H9 (cell line): ENCODE measurements around the gene PCDHGB5. TPM values are rescaled to one million over a fixed set of nuclear protein-coding genes. Genes with fewer than 3 reads are reported as not detected.

Experiments
- DNase-seq: peaks from one replicate; pipeline ENCODE4 v3.0.0-alpha.2; 2017
- H2AFZ ChIP-seq: one replicate; pipeline ENCODE4 v1.6.1; 2013; ENCODE audit warnings: mild to moderate bottlenecking, low read length, control low read depth, moderate library complexity
- H2AK5ac ChIP-seq: 2 replicates; pipeline ENCODE4 v1.6.1; 2013; ENCODE audit warnings: low read length, control low read depth, mixed read lengths; ENCODE audit not compliant: insufficient read length
- H2BK120ac ChIP-seq: one replicate; pipeline ENCODE4 v1.6.1; 2013; ENCODE audit warnings: low read depth, mild to moderate bottlenecking, low read length, control low read depth, inconsistent platforms; ENCODE audit not compliant: poor library complexity, severe bottlenecking
- H2BK12ac ChIP-seq: 2 replicates; pipeline ENCODE4 v1.6.1; 2013; ENCODE audit warnings: low read length, control low read depth, mixed read lengths, low read depth; ENCODE audit not compliant: insufficient read length
- H2BK15ac ChIP-seq: 2 replicates; pipeline ENCODE4 v1.6.1; 2013; ENCODE audit warnings: low read depth, low read length, control low read depth
- H2BK20ac ChIP-seq: one replicate; pipeline ENCODE4 v1.6.1; 2013; ENCODE audit warnings: low read depth, mild to moderate bottlenecking, low read length, control low read depth, inconsistent platforms; ENCODE audit not compliant: poor library complexity, severe bottlenecking
- H2BK5ac ChIP-seq: 2 replicates; pipeline ENCODE4 v1.6.1; 2013; ENCODE audit warnings: low read length, control low read depth, mixed read lengths; ENCODE audit not compliant: insufficient read length
- H3K14ac ChIP-seq: 2 replicates; pipeline ENCODE4 v1.6.1; 2013; ENCODE audit warnings: low read length, control low read depth; ENCODE audit not compliant: insufficient read depth
- H3K18ac ChIP-seq: 2 replicates; pipeline ENCODE4 v1.6.1; 2013; ENCODE audit warnings: low read depth, mild to moderate bottlenecking, mixed read lengths, low read length, control low read depth; ENCODE audit not compliant: insufficient read length
- H3K23ac ChIP-seq: 2 replicates; pipeline ENCODE4 v1.6.1; 2013; ENCODE audit warnings: low read length, control low read depth, mixed read lengths, low read depth; ENCODE audit not compliant: insufficient read length
- H3K23me2 ChIP-seq: 2 replicates; pipeline ENCODE4 v1.6.1; 2013; ENCODE audit warnings: low read depth, mild to moderate bottlenecking, mixed read lengths, low read length, control low read depth; ENCODE audit not compliant: insufficient read length, poor library complexity, severe bottlenecking
- H3K27ac ChIP-seq: 2 replicates; pipeline ENCODE4 v1.5.1; 2013; ENCODE audit warnings: low read length, control low read depth, mixed read lengths, low read depth; ENCODE audit not compliant: insufficient read length
- H3K27me3 ChIP-seq: 2 replicates; pipeline ENCODE4 v1.6.1; 2013; ENCODE audit warnings: low read length, control low read depth, inconsistent platforms; ENCODE audit not compliant: insufficient read depth
- H3K4ac ChIP-seq: 2 replicates; pipeline ENCODE4 v1.6.1; 2013; ENCODE audit warnings: low read depth, mild to moderate bottlenecking, control low read depth, inconsistent platforms, low read length, moderate library complexity
- H3K4me1 ChIP-seq: 2 replicates; pipeline ENCODE4 v1.6.1; 2013; ENCODE audit warnings: low read length, control low read depth, inconsistent platforms; ENCODE audit not compliant: insufficient read depth
- H3K4me2 ChIP-seq: 2 replicates; pipeline ENCODE4 v1.6.1; 2013; ENCODE audit warnings: low read length, control low read depth, mixed read lengths; ENCODE audit not compliant: insufficient read length, insufficient read depth
- H3K56ac ChIP-seq: 2 replicates; pipeline ENCODE4 v1.6.1; 2013; ENCODE audit warnings: low read depth, mild to moderate bottlenecking, mixed read lengths, low read length, control low read depth; ENCODE audit not compliant: insufficient read length
- H3K79me1 ChIP-seq: 2 replicates; pipeline ENCODE4 v1.6.1; 2013; ENCODE audit warnings: low read depth, mild to moderate bottlenecking, moderate library complexity, low read length, control low read depth, inconsistent platforms; ENCODE audit not compliant: insufficient read depth, poor library complexity, severe bottlenecking
- H3K79me2 ChIP-seq: 2 replicates; pipeline ENCODE4 v1.6.1; 2013; ENCODE audit warnings: low read length, control low read depth, inconsistent platforms; ENCODE audit not compliant: insufficient read depth
- H3K9ac ChIP-seq: 2 replicates; pipeline ENCODE4 v1.6.1; 2013; ENCODE audit warnings: low read length, control low read depth, mixed read lengths; ENCODE audit not compliant: insufficient read length; ENCODE audit errors: extremely low read depth
- H3K9me3 ChIP-seq: one replicate; pipeline ENCODE4 v1.6.1; 2013; ENCODE audit warnings: low read depth, low read length, inconsistent platforms; ENCODE audit not compliant: control insufficient read depth
- H3T11ph ChIP-seq: one replicate; pipeline ENCODE4 v1.6.1; 2013; ENCODE audit warnings: mild to moderate bottlenecking, low read length, control low read depth, inconsistent platforms
- H4K20me1 ChIP-seq: one replicate; pipeline ENCODE4 v1.6.1; 2013; ENCODE audit not compliant: control insufficient read depth, insufficient read length, insufficient read depth
- H4K5ac ChIP-seq: 2 replicates; pipeline ENCODE4 v1.6.1; 2013; ENCODE audit warnings: low read depth, mild to moderate bottlenecking, mixed read lengths, low read length, control low read depth; ENCODE audit not compliant: insufficient read length
- H4K8ac ChIP-seq: replicated peaks from 2 replicates; pipeline ENCODE4 v1.6.1; 2013; ENCODE audit warnings: low read length, control low read depth, mixed read lengths, low read depth; ENCODE audit not compliant: insufficient read length
- H4K91ac ChIP-seq: 2 replicates; pipeline ENCODE4 v1.6.1; 2013; ENCODE audit warnings: low read depth, mild to moderate bottlenecking, moderate library complexity, mixed read lengths, low read length, control low read depth; ENCODE audit not compliant: insufficient read length
- H3K27ac Mint-ChIP-seq, 3 experiments: 2 replicates in 2 of 3; 3 replicates in 1 of 3; pipeline ENCODE4 v1.8.0; 2020 to 2021; ENCODE audit warnings: mixed read lengths in 3 of 3, mild to moderate bottlenecking in 1 of 3, moderate library complexity in 1 of 3
- H3K27me3 Mint-ChIP-seq: 2 replicates; pipeline ENCODE4 v1.8.0; 2021; ENCODE audit warnings: low read depth, mild to moderate bottlenecking, moderate library complexity, mixed read lengths
- H3K36me3 Mint-ChIP-seq, 3 experiments: 2 replicates in 2 of 3; 3 replicates in 1 of 3; pipeline ENCODE4 v1.8.0; 2020 to 2021; ENCODE audit warnings: low read depth in 3 of 3, mixed read lengths in 3 of 3; ENCODE audit not compliant: insufficient read depth in 1 of 3
- H3K4me1 Mint-ChIP-seq, 2 experiments: 2 replicates each; pipeline ENCODE4 v1.8.0; 2020; ENCODE audit warnings: mixed read lengths in 2 of 2
- H3K4me3 Mint-ChIP-seq, 2 experiments: 2 replicates in 1 of 2; 3 replicates in 1 of 2; pipeline ENCODE4 v1.8.0; 2020 to 2021; ENCODE audit warnings: mild to moderate bottlenecking in 2 of 2, mixed read lengths in 2 of 2, moderate library complexity in 1 of 2
- H3K9me3 Mint-ChIP-seq, 2 experiments: 2 replicates in 1 of 2; 3 replicates in 1 of 2; pipeline ENCODE4 v1.8.0; 2020; ENCODE audit warnings: mild to moderate bottlenecking in 2 of 2, mixed read lengths in 2 of 2, moderate library complexity in 1 of 2
- CTCF ChIP-seq: fragments of 200-600 bp; sonication (generic); conservative IDR thresholded peaks from 3 replicates; pipeline ENCODE4 v1.8.0; 2021; ENCODE audit warnings: antibody characterized with exemption, mild to moderate bottlenecking
- WGBS: extraction: QIAGEN DNeasy Blood & Tissue Kit; methylation state at CpG from one replicate; pipeline ENCODE4 v1.1.7; 2013; ENCODE audit warnings: missing lambda C conversion rate, low lambda C conversion rate, mixed read lengths; ENCODE audit not compliant: insufficient read length; ENCODE audit errors: extremely low coverage; 5-methylcytosine and 5-hydroxymethylcytosine counted together
- total RNA-seq: library from RNA; stranded (reverse); gene quantifications from 2 replicates; pipeline ENCODE4 v1.2.1, GENCODE V29; 2021

The PCDHGB5 gene
- total RNA-seq, 1 experiment from 2014 or later, result 3.8 TPM

DNA sequence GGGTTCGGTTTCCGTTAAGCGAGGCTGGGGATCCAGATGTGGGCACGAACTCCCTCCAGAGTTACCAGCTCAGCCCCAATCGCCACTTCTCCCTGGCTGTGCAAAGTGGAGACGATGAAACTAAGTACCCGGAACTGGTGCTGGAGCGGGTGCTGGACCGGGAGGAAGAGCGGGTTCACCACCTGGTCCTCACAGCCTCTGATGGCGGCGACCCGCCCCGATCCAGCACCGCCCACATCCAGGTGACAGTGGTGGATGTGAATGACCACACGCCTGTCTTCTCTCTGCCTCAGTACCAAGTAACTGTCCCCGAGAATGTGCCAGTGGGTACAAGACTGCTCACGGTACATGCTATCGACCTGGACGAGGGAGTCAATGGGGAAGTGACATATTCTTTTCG, 14.4 kb upstream of the PCDHGB5 start:
- Histone ChIP-seq H4K5ac (no peak overlapping the region), H2BK12ac (no peak overlapping the region), H4K8ac (no peak overlapping the region), H3K14ac (no peak overlapping the region), H3K4me2 (no peak overlapping the region), H4K20me1 (no peaks in the 10 kb centered on the region), H3K27ac (no peak overlapping the region), H2BK15ac (no peak overlapping the region), H2BK120ac (no peak overlapping the region), H3T11ph (no peak overlapping the region), H3K9me3 (peaks cover 25% of the 10 kb centered on the region), H3K79me1 (no peaks in the 10 kb centered on the region), H3K9ac (no peak overlapping the region), H2BK5ac (no peak overlapping the region), H4K91ac (no peak overlapping the region), H2AK5ac (no peak overlapping the region), H2AFZ (no peak overlapping the region), H2BK20ac (no peak overlapping the region), H3K18ac (no peak overlapping the region), H3K23ac (no peak overlapping the region), H3K27me3 (no peaks in the 10 kb centered on the region), H3K23me2 (no peaks in the 10 kb centered on the region), H3K79me2 (no peaks in the 10 kb centered on the region), H3K56ac (no peak overlapping the region), H3K4me1 (0 out of 2 replicates have a peak, but pooled peaks cover under 1% of the 10 kb centered on the region), H3K4ac (no peak overlapping the region)
- H3K4me1 Mint-ChIP-seq, result no peaks in the 10 kb centered on the region
- no peak overlapping the region for H3K27ac Mint-ChIP-seq
- TF ChIP-seq CTCF, result no peak
- no peak overlapping the region for H3K4me3 Mint-ChIP-seq
- WGBS, result no CpG with 5 or more reads among the region's 21 CpGs
- peaks cover 12 to 38% (median 26%) of the 10 kb centered on the region in 3 experiments; a peak in 6 of 7 replicates for H3K36me3 Mint-ChIP-seq
- peaks cover 66 to 69% of the 10 kb centered on the region in 2 experiments for H3K9me3 Mint-ChIP-seq
- no peak for DNase-seq
- H3K27me3 Mint-ChIP-seq, result peaks cover 7% of the 10 kb centered on the region; the same call in 1 of the 2 replicates
